ENCODE data around the gene BTF3L4.
"Not testable (repeated sequence)": the region's sequence is repeated elsewhere in the genome, so short reads cannot be mapped to it uniquely, and the experiment has no call there.

Gene BTF3L4

DNA sequence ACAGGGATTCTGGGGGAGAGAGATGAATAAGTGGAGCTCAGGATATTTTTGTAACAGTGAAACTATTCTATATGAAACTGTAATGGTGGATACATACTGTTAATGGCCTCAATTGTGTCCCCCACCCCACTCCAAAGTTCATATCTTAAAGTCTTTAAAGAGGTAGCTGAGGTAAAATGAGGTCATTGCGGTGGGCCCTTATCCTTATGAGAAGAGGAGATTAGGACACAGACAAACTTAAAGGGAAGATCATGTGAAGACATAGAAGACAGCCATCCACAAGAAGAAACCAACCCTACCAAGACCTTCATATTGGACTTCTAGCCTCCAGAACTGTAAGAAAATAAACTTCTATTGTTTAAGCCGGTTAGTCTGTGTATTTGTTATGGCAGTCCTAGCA, 10.9 kb upstream of the BTF3L4 start:
- H3F3A ChIP-seq (ENCODE audit: insufficient read depth, low read length) = no peaks in the 10 kb centered on the region
- H3K27ac ChIP-seq (ENCODE audit: low read length) = no peak overlapping the region
- H3K4me3 ChIP-seq (ENCODE audit: low read length) = no peak overlapping the region
- no peaks in the 10 kb centered on the region for H3K9me3 ChIP-seq (replicated peaks; ENCODE audit: insufficient read depth, low read length)
- H2AFZ ChIP-seq (ENCODE audit: low read length) = no peak overlapping the region
- no peaks in the 10 kb centered on the region for H4K20me1 ChIP-seq (ENCODE audit: insufficient read depth, low read length)
- no peak for DNase-seq
- no peaks in the 10 kb centered on the region for H3K27me3 ChIP-seq (replicated peaks; ENCODE audit: insufficient read depth, low read length)
- H3K4me1 ChIP-seq (ENCODE audit: low read length) = no peaks in the 10 kb centered on the region
- no peak overlapping the region for H3K4me2 ChIP-seq (ENCODE audit: low read depth, low read length)
- H3K79me2 ChIP-seq (ENCODE audit: low read length) = peaks cover 7% of the 10 kb centered on the region; the same call in 1 of the 2 replicates
- H3K9ac ChIP-seq (ENCODE audit: low read length) = no peak overlapping the region
- H3K36me3 ChIP-seq (replicated peaks; ENCODE audit: insufficient read depth, low read length) = no peaks in the 10 kb centered on the region
- no peak for TF ChIP-seq CTCF (IDR thresholded peaks at IDR 0.05; ENCODE audit: low read length)
- no peak for TF ChIP-seq EZH2phosphoT487 (IDR thresholded peaks at IDR 0.05; ENCODE audit: low read length)
- no peak for TF ChIP-seq EZH2 (optimal IDR thresholded peaks at IDR 0.05; ENCODE audit: low read depth, low read length)
- H3K9me2 ChIP-seq (replicated peaks; ENCODE audit: insufficient read depth, low read length) = no peaks in the 10 kb centered on the region

GRCh38 chr1:52045666-52046195, 10.4 kb upstream of the BTF3L4 start:
- H3K4me3 ChIP-seq (ENCODE audit: low read length); H4K20me1 ChIP-seq (ENCODE audit: insufficient read depth, low read length); H3K79me2 ChIP-seq (ENCODE audit: low read length); H3K4me1 ChIP-seq (ENCODE audit: low read length); H3K4me2 ChIP-seq (ENCODE audit: low read depth, low read length); H3K9me3 ChIP-seq (replicated peaks; ENCODE audit: insufficient read depth, low read length); H2AFZ ChIP-seq (ENCODE audit: low read length); H3K9me2 ChIP-seq (replicated peaks; ENCODE audit: insufficient read depth, low read length); H3K27ac ChIP-seq (ENCODE audit: low read length); H3K9ac ChIP-seq (ENCODE audit: low read length); H3F3A ChIP-seq (ENCODE audit: insufficient read depth, low read length); H3K27me3 ChIP-seq (replicated peaks; ENCODE audit: insufficient read depth, low read length); DNase-seq; H3K36me3 ChIP-seq (replicated peaks; ENCODE audit: insufficient read depth, low read length): not testable (repeated sequence)

DNA sequence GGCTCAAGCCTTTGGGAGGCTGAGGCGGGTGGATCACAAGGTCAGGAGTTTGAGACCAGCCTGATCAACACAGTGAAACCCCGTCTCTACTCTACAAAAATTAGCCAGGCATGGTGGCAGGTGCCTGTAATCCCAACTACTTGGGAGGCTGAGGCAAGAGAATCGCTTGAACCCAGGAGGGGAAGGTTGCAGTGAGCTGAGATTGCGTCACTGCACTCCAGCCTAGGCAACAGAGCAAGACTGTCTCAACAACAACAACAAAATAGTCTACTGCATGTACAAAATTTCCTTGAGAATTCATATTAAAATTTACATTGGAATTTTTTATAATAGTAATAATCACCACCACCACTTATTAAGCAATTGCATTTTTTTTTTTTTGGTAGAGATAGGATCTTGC, 6.8 kb upstream of the BTF3L4 start:
- H3K9ac ChIP-seq (ENCODE audit: low read length); H3K9me3 ChIP-seq (replicated peaks; ENCODE audit: insufficient read depth, low read length); H2AFZ ChIP-seq (ENCODE audit: low read length); DNase-seq; H3K4me2 ChIP-seq (ENCODE audit: low read depth, low read length); H3K36me3 ChIP-seq (replicated peaks; ENCODE audit: insufficient read depth, low read length); H3F3A ChIP-seq (ENCODE audit: insufficient read depth, low read length); H3K27ac ChIP-seq (ENCODE audit: low read length); H3K4me1 ChIP-seq (ENCODE audit: low read length); H3K4me3 ChIP-seq (ENCODE audit: low read length); H3K9me2 ChIP-seq (replicated peaks; ENCODE audit: insufficient read depth, low read length); H3K27me3 ChIP-seq (replicated peaks; ENCODE audit: insufficient read depth, low read length); H4K20me1 ChIP-seq (ENCODE audit: insufficient read depth, low read length): not testable (repeated sequence)
- H3K79me2 ChIP-seq (ENCODE audit: low read length) = peaks cover 19% of the 10 kb centered on the region

- Histone ChIP-seq H3K36me3 (replicated peaks; ENCODE audit: insufficient read depth, low read length) (no peaks in the 10 kb centered on the region), H3K27ac (ENCODE audit: low read length) (no peak overlapping the region), H3K9me2 (replicated peaks; ENCODE audit: insufficient read depth, low read length) (no peaks in the 10 kb centered on the region), H3K4me2 (ENCODE audit: low read depth, low read length) (peak overlapping the region; percentile 94), H3K4me3 (ENCODE audit: low read length) (peak overlapping the region; percentile 97), H3K9me3 (replicated peaks; ENCODE audit: insufficient read depth, low read length) (no peaks in the 10 kb centered on the region), H3F3A (ENCODE audit: insufficient read depth, low read length) (peaks cover 13% of the 10 kb centered on the region), H3K9ac (ENCODE audit: low read length) (no peak overlapping the region), H2AFZ (ENCODE audit: low read length) (no peak overlapping the region), H3K4me1 (ENCODE audit: low read length) (peaks cover 24% of the 10 kb centered on the region), H4K20me1 (ENCODE audit: insufficient read depth, low read length) (no peaks in the 10 kb centered on the region), H3K79me2 (ENCODE audit: low read length) (peaks cover 57% of the 10 kb centered on the region), H3K27me3 (replicated peaks; ENCODE audit: insufficient read depth, low read length) (no peaks in the 10 kb centered on the region)
- no peak for DNase-seq
- TF ChIP-seq EZH2 (optimal IDR thresholded peaks at IDR 0.05; ENCODE audit: low read depth, low read length) = no peak
- TF ChIP-seq EZH2phosphoT487 (IDR thresholded peaks at IDR 0.05; ENCODE audit: low read length) = no peak
- no peak for TF ChIP-seq CTCF (IDR thresholded peaks at IDR 0.05; ENCODE audit: low read length)
These were observed 2.2 kb upstream of the BTF3L4 start for GRCh38 chr1:52053862-52054261.

Data from MM.1S (cell line).